MM.1S (cell line): ENCODE data around the gene RANGAP1.

Experiments
- DNase-seq: peaks from one replicate; pipeline ENCODE4 v3.0.0-alpha.2; 2015
- H2AFZ ChIP-seq: fragments of 300-600 bp; sonication (generic); 2 replicates; pipeline ENCODE4 v1.6.0; 2016; ENCODE audit warnings: antibody characterized with exemption, low read length
- H3F3A ChIP-seq: fragments of 300-600 bp; sonication (generic); 2 replicates; pipeline ENCODE4 v1.6.1; 2016; ENCODE audit warnings: mild to moderate bottlenecking, antibody characterized with exemption, low read length, moderate library complexity, mixed read lengths; ENCODE audit not compliant: insufficient read depth
- H3K27ac ChIP-seq: fragments of 300-600 bp; sonication (generic); 2 replicates; pipeline ENCODE4 v1.5.1; 2016; ENCODE audit warnings: mild to moderate bottlenecking, low read length
- H3K27me3 ChIP-seq: fragments of 300-600 bp; sonication (generic); replicated peaks from 2 replicates; pipeline ENCODE4 v1.6.0; 2016; ENCODE audit warnings: low read length; ENCODE audit not compliant: insufficient read depth
- H3K36me3 ChIP-seq: fragments of 300-600 bp; sonication (generic); replicated peaks from 2 replicates; pipeline ENCODE4 v1.6.1; 2016; ENCODE audit warnings: mild to moderate bottlenecking, low read length, mixed read lengths; ENCODE audit not compliant: insufficient read depth
- H3K4me1 ChIP-seq: fragments of 300-600 bp; sonication (generic); 2 replicates; pipeline ENCODE4 v1.6.1; 2016; ENCODE audit warnings: low read length, mixed read lengths
- H3K4me2 ChIP-seq: fragments of 300-600 bp; sonication (generic); 2 replicates; pipeline ENCODE4 v1.6.0; 2016; ENCODE audit warnings: low read depth, low read length
- H3K4me3 ChIP-seq: fragments of 300-600 bp; sonication (generic); 2 replicates; pipeline ENCODE4 v1.5.1; 2016; ENCODE audit warnings: low read length, mixed read lengths
- H3K79me2 ChIP-seq: fragments of 300-600 bp; sonication (generic); 2 replicates; pipeline ENCODE4 v1.6.1; 2016; ENCODE audit warnings: mixed run types, low read length, mixed read lengths
- H3K9ac ChIP-seq: fragments of 300-600 bp; sonication (generic); 2 replicates; pipeline ENCODE4 v1.6.1; 2016; ENCODE audit warnings: low read length, mixed read lengths
- H3K9me2 ChIP-seq: fragments of 300-600 bp; sonication (generic); replicated peaks from 2 replicates; pipeline ENCODE4 v1.6.1; 2016; ENCODE audit warnings: mild to moderate bottlenecking, low read length, mixed read lengths; ENCODE audit not compliant: insufficient read depth
- H3K9me3 ChIP-seq: fragments of 300-600 bp; sonication (generic); replicated peaks from 2 replicates; pipeline ENCODE4 v1.6.1; 2016; ENCODE audit warnings: mild to moderate bottlenecking, low read length, mixed read lengths; ENCODE audit not compliant: insufficient read depth
- H4K20me1 ChIP-seq: fragments of 300-600 bp; sonication (generic); 2 replicates; pipeline ENCODE4 v1.6.1; 2016; ENCODE audit warnings: mild to moderate bottlenecking, low read length, moderate library complexity, mixed read lengths; ENCODE audit not compliant: insufficient read depth
- EZH2 ChIP-seq: fragments of 300-600 bp; sonication (generic); optimal IDR thresholded peaks from 2 replicates; pipeline ENCODE3; 2017; ENCODE audit warnings: low read depth, mild to moderate bottlenecking, antibody characterized with exemption, low read length, mixed read lengths
- EZH2phosphoT487 ChIP-seq: fragments of 300-600 bp; sonication (generic); IDR thresholded peaks from 2 replicates; pipeline ENCODE4 v1.6.1; 2018; ENCODE audit warnings: antibody characterized with exemption, low read length
- TF ChIP-seq, protein P1 (sequence below): fragments of 300-600 bp; sonication (generic); IDR thresholded peaks from 2 replicates; pipeline ENCODE4 v1.5.1; 2016; ENCODE audit warnings: antibody characterized with exemption, low read length, mixed read lengths

RANGAP1 gene

DNA sequence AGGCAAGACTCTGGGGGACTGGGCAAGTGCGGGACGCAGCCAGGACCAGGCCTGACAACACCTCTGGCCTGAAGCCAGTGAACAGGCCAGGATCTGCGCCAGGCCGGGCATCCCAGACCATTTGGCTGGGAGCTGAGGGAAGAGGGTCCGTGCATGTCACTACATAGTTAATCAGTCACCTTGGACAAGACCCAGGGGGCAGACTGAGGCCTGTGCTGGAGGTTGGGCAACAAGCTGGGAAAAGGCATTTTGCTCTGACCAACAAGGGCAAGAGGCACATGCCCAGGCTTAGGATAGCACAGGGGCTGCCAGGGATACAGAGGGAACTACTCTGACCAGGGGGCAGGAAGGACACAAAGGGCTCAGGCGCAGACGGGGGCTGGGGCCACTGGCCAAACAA lies 38.3 kb downstream of the RANGAP1 start:
- no peaks in the 10 kb centered on the region for H3K4me1 ChIP-seq
- no peak overlapping the region for H3K27ac ChIP-seq
- no peaks in the 10 kb centered on the region; the same call in 1 of the 2 replicates for H3K36me3 ChIP-seq

DNA sequence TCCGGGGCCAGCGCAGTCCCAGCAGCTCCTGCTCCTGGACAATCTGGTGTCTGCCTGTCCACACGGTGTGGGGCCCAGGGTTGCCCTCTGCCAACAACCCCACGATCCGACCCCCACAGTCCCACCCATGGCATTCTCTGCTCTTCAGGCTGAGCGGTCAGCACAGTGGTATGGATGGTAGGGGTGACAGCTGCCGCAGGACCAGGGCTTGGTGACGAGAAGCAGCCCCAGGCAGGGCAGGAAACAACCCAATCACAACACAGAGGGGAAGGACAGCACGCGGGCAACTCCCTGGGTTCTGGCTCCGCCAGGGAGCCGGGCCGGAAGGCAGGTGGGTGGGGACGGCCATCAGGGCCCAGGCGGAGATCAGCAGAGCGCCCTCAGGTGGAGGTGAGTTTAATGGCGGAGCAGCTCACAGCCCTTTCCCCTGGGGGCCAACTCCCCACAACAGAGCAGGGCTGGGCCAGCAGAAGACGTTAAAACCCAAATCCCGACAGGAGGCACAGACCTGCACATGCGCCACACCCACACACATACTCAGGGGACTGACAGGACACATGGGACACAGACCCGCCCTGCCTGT lies 40.0 kb downstream of the RANGAP1 start:
- H4K20me1 ChIP-seq, result no peaks in the 10 kb centered on the region
- no peak overlapping the region for H3K27ac ChIP-seq
- no peak overlapping the region for H3K4me3 ChIP-seq
- H3K36me3 ChIP-seq, result no peaks in the 10 kb centered on the region; the same call in 1 of the 2 replicates
- DNase-seq, result no peak
- H3K4me1 ChIP-seq, result no peaks in the 10 kb centered on the region
- no peaks in the 10 kb centered on the region for H3K27me3 ChIP-seq
- TF ChIP-seq EZH2phosphoT487, result no peak
- TF ChIP-seq, protein P1, sequence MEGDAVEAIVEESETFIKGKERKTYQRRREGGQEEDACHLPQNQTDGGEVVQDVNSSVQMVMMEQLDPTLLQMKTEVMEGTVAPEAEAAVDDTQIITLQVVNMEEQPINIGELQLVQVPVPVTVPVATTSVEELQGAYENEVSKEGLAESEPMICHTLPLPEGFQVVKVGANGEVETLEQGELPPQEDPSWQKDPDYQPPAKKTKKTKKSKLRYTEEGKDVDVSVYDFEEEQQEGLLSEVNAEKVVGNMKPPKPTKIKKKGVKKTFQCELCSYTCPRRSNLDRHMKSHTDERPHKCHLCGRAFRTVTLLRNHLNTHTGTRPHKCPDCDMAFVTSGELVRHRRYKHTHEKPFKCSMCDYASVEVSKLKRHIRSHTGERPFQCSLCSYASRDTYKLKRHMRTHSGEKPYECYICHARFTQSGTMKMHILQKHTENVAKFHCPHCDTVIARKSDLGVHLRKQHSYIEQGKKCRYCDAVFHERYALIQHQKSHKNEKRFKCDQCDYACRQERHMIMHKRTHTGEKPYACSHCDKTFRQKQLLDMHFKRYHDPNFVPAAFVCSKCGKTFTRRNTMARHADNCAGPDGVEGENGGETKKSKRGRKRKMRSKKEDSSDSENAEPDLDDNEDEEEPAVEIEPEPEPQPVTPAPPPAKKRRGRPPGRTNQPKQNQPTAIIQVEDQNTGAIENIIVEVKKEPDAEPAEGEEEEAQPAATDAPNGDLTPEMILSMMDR, result no peak
- TF ChIP-seq EZH2, result no peak
- no peak overlapping the region for H3K9ac ChIP-seq
- H3F3A ChIP-seq, result no peaks in the 10 kb centered on the region; the same call in 1 of the 2 replicates
- no peaks in the 10 kb centered on the region for H3K9me3 ChIP-seq
- H3K9me2 ChIP-seq, result no peaks in the 10 kb centered on the region
- H2AFZ ChIP-seq, result no peak overlapping the region
- no peaks in the 10 kb centered on the region for H3K79me2 ChIP-seq
- no peak overlapping the region for H3K4me2 ChIP-seq

More for the DNA sequence above, 38.3 kb downstream of the RANGAP1 start:
- Histone ChIP-seq H3K4me2 (no peak overlapping the region), H3K79me2 (no peaks in the 10 kb centered on the region), H2AFZ (no peak overlapping the region), H3K9me3 (no peaks in the 10 kb centered on the region), H3K27me3 (no peaks in the 10 kb centered on the region), H3K4me3 (no peak overlapping the region), H4K20me1 (no peaks in the 10 kb centered on the region), H3K9ac (no peak overlapping the region), H3K9me2 (no peaks in the 10 kb centered on the region), H3F3A (no peaks in the 10 kb centered on the region; the same call in 1 of the 2 replicates)
- no peak for TF ChIP-seq EZH2phosphoT487
- TF ChIP-seq, protein P1, result no peak
- no peak for TF ChIP-seq EZH2
- DNase-seq, result no peak

DNA sequence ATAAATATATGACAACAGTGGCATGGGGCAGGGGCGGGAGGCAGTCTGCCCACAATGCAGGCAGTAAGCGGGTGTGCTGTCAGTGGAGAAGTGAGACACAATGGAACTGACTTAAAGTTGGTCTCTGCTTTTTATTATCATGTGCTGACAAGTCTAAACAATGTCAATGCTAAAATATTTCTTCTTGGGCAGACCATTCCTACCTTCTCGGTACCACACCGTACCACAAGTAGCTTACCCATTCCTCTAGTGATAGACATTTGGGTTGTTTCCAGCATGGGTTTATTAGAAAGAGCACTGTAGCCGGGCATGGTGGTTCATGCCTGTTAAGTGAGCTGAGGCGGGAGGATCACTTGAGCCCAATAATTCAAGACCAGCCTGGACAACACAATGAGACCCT lies 42.6 kb downstream of the RANGAP1 start:
- TF ChIP-seq, protein P1, result no peak
- no peak for TF ChIP-seq EZH2phosphoT487
- TF ChIP-seq EZH2, result no peak
- Histone ChIP-seq H3K79me2 (no peaks in the 10 kb centered on the region), H4K20me1 (no peaks in the 10 kb centered on the region), H3K9me3 (no peaks in the 10 kb centered on the region), H2AFZ (no peak overlapping the region), H3K27me3 (no peaks in the 10 kb centered on the region), H3K4me2 (no peak overlapping the region), H3K4me1 (no peaks in the 10 kb centered on the region), H3K4me3 (no peak overlapping the region), H3K9me2 (no peaks in the 10 kb centered on the region), H3K36me3 (no peaks in the 10 kb centered on the region), H3K9ac (no peak overlapping the region), H3K27ac (no peak overlapping the region), H3F3A (peaks cover 4% of the 10 kb centered on the region)
- no peak for DNase-seq
